Measurements from ENCODE around the gene PLA2G15. TPM values are rescaled to one million over a fixed set of nuclear protein-coding genes. Genes with fewer than 3 reads are reported as not detected.

The PLA2G15 gene
- total and polyA plus RNA-seq, 2 of the 13 experiments (the other 11 are each of a cell fraction or from before 2014, with no cell fraction given) = 14.4 to 23.7 TPM

GRCh38 chr16:68264128-68265077 lies 19.2 kb downstream of the PLA2G15 start, which contains the start of gene SLC7A6 (continued):
- TF ChIP-seq RNF219 (CRISPR knock-in tag; IDR thresholded peaks at IDR 0.05) (peak; percentile 24; the same call in 1 of the 2 replicates), ZNF614 (CRISPR knock-in tag; IDR thresholded peaks at IDR 0.05; ENCODE audit: borderline replicate concordance) (no peak; the same call in 1 of the 2 replicates), ZNF30 (CRISPR knock-in tag; IDR thresholded peaks at IDR 0.05) (no peak; the same call in 1 of the 2 replicates), MED8 (CRISPR knock-in tag; IDR thresholded peaks at IDR 0.05; ENCODE audit: insufficient replicate concordance) (no peak), MZF1 (CRISPR knock-in tag; IDR thresholded peaks at IDR 0.05; ENCODE audit: borderline replicate concordance) (no peak), NR2C2 (CRISPR knock-in tag; IDR thresholded peaks at IDR 0.05; ENCODE audit: borderline replicate concordance) (no peak; the same call in 1 of the 2 replicates), SIX1 (CRISPR knock-in tag; IDR thresholded peaks at IDR 0.05; ENCODE audit: borderline replicate concordance) (no peak), SP4 (CRISPR knock-in tag; IDR thresholded peaks at IDR 0.05) (peak; percentile 44; the same call in 1 of the 2 replicates), TBP (CRISPR knock-in tag; IDR thresholded peaks at IDR 0.05) (no peak), EED (CRISPR knock-in tag; IDR thresholded peaks at IDR 0.05) (no peak), ZNF362 (CRISPR knock-in tag; IDR thresholded peaks at IDR 0.05; ENCODE audit: borderline replicate concordance) (0 out of 2 replicates have a peak, but pooled peaks have one; percentile 23), ZNF44 (CRISPR knock-in tag; IDR thresholded peaks at IDR 0.05) (0 out of 2 replicates have a peak, but pooled peaks have one; percentile 49), ATF5 (CRISPR knock-in tag; IDR thresholded peaks at IDR 0.05; ENCODE audit: low read depth) (peak; percentile 83; the same call in 1 of the 2 replicates), SIN3A (IDR thresholded peaks at IDR 0.05; ENCODE audit: borderline replicate concordance, low read depth, low read length) (no peak; the same call in 1 of the 2 replicates), EZH2 (conservative IDR thresholded peaks at IDR 0.05; ENCODE audit: low read depth, low read length) (no peak), HDAC1 (CRISPR knock-in tag; IDR thresholded peaks at IDR 0.05) (peak; percentile 40; the same call in 1 of the 2 replicates), MLLT10 (CRISPR knock-in tag; IDR thresholded peaks at IDR 0.05) (no peak), ZMYM3 (CRISPR knock-in tag; IDR thresholded peaks at IDR 0.05) (no peak), ZBTB7A (CRISPR knock-in tag; IDR thresholded peaks at IDR 0.05) (peak; percentile 84), ZBTB34 (CRISPR knock-in tag; IDR thresholded peaks at IDR 0.05) (no peak; the same call in 1 of the 2 replicates), SRSF9 (IDR thresholded peaks at IDR 0.05; ENCODE audit: borderline replicate concordance, insufficient read depth, low read depth, low read length, poor library complexity, severe bottlenecking) (no peak), JUNB (CRISPR knock-in tag; IDR thresholded peaks at IDR 0.05; ENCODE audit: borderline replicate concordance) (no peak), NKX3-1 (CRISPR knock-in tag; IDR thresholded peaks at IDR 0.05) (peak; percentile 45; the same call in 1 of the 2 replicates)

All from HepG2 (cell line).